PC-9 (cell line): Measurements from ENCODE around the gene CENPP. TPM values are rescaled to one million over a fixed set of nuclear protein-coding genes. Genes with fewer than 3 reads are reported as not detected.

Experiments used
- BruUV-seq: library from RNA; stranded (reverse); fragments of 400-500 nt; replicated peaks from 2 replicates; lab custom pipeline; 2021; lab: Mats Ljungman, UMichigan
- CTCF ChIA-PET: fragments of 300-600 bp; sonication (Branson Sonifier 250); formaldehyde crosslinking; loops from one replicate; lab custom pipeline; 2022; ENCODE audit warnings: antibody characterized with exemption; lab: Charles Lee
- POLR2A ChIA-PET: fragments of 300-600 bp; sonication (Branson Sonifier 250); formaldehyde crosslinking; loops from one replicate; lab custom pipeline; 2022; ENCODE audit warnings: antibody characterized with exemption; ENCODE audit not compliant: unreplicated experiment; lab: Charles Lee
- DNase-seq, 2 experiments: peaks; one replicate each; pipeline versions ENCODE4 v3.0.0 to v3.0.0-alpha.2; 2015 to 2022; ENCODE audit warnings: mixed read lengths in 1 of 2
- H2AFZ ChIP-seq: fragments of 200-600 bp; sonication (generic); 2 replicates; pipeline ENCODE4 v1.8.1; 2017; ENCODE audit warnings: antibody characterized with exemption
- H3F3A ChIP-seq: fragments of 200-600 bp; sonication (generic); 2 replicates; pipeline ENCODE4 v1.8.1; 2017; ENCODE audit warnings: antibody characterized with exemption, mild to moderate bottlenecking, low read depth; ENCODE audit not compliant: insufficient read depth
- H3K27ac ChIP-seq: fragments of 200-600 bp; sonication (generic); 2 replicates; pipeline ENCODE4 v1.6.1; 2016; ENCODE audit warnings: mixed run types
- H3K27me3 ChIP-seq: fragments of 200-600 bp; sonication (generic); 2 replicates; pipeline ENCODE4 v1.6.1; 2016; ENCODE audit warnings: low read depth, mixed run types; ENCODE audit not compliant: insufficient read depth
- H3K36me3 ChIP-seq: fragments of 200-600 bp; sonication (generic); 2 replicates; pipeline ENCODE4 v1.6.1; 2016; ENCODE audit warnings: low read depth, mixed run types
- H3K4me1 ChIP-seq: fragments of 200-600 bp; sonication (generic); replicated peaks from 2 replicates; pipeline ENCODE4 v1.6.1; 2016; ENCODE audit warnings: mixed run types; ENCODE audit not compliant: insufficient read depth
- H3K4me2 ChIP-seq: fragments of 200-600 bp; sonication (generic); 2 replicates; pipeline ENCODE4 v1.6.1; 2017; ENCODE audit warnings: mixed run types
- H3K4me3 ChIP-seq: fragments of 200-600 bp; sonication (generic); 2 replicates; pipeline ENCODE4 v1.6.1; 2016; ENCODE audit warnings: mixed run types
- H3K79me2 ChIP-seq: fragments of 200-600 bp; sonication (generic); 2 replicates; pipeline ENCODE4 v1.6.1; 2017; ENCODE audit warnings: low read depth, mixed run types
- H3K9me2 ChIP-seq: fragments of 200-600 bp; sonication (generic); 2 replicates; pipeline ENCODE4 v1.8.1; 2017; ENCODE audit warnings: mild to moderate bottlenecking; ENCODE audit not compliant: insufficient read depth
- H3K9me3 ChIP-seq: fragments of 200-600 bp; sonication (generic); 2 replicates; pipeline ENCODE4 v1.8.1; 2016; ENCODE audit warnings: low read depth; ENCODE audit not compliant: insufficient read depth
- H4K20me1 ChIP-seq: fragments of 200-600 bp; sonication (generic); 2 replicates; pipeline ENCODE4 v1.8.1; 2017; ENCODE audit not compliant: insufficient read depth
- EZH2 ChIP-seq: fragments of 200-600 bp; sonication (generic); IDR thresholded peaks from 2 replicates; pipeline ENCODE4 v1.8.0; 2017; ENCODE audit warnings: antibody characterized with exemption, low read depth
- intact Hi-C: fragments of 100-400 bp; cut with micrococcal nuclease; formaldehyde crosslinking; loops from one replicate; pipeline ENCODE4 v1.10.0; 2022; ENCODE audit not compliant: unreplicated experiment
- total RNA-seq: library from RNA; stranded (reverse); gene quantifications from 2 replicates; pipeline ENCODE4 v1.2.3, GENCODE V29; 2021
- TF ChIP-seq, protein P1 (sequence below): fragments of 200-600 bp; sonication (generic); conservative IDR thresholded peaks from 2 replicates; pipeline ENCODE4 v1.6.1; 2017; ENCODE audit warnings: mixed run types, antibody characterized with exemption, mild to moderate bottlenecking, moderate library complexity

Gene CENPP
- total RNA-seq, 1 experiment from 2014 or later = 10.0 TPM

DNA sequence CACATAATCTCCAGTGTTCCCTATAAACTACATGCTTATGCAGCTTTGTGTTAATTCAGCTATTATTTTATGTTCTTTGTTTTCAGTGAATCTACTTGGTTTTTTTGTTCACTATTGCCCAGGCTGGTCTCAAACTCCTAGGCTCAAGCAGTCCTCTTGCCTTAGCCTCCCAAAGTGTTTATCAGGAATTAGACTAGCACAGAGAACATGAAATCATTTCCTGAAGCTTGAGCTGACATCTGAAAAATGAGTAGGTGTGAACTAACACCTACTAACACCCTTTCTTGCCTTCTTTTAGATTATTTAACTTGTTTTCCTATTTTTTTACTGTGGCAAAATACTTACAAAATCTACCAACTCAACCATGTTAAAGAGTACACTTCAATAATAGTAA, 25.0 kb downstream of the CENPP start:
- Histone ChIP-seq H3K9me2 (no peaks in the 10 kb centered on the region), H3F3A (no peaks in the 10 kb centered on the region), H3K27me3 (no peaks in the 10 kb centered on the region), H3K27ac (no peak overlapping the region), H3K79me2 (no peaks in the 10 kb centered on the region), H3K4me2 (no peak overlapping the region), H4K20me1 (no peaks in the 10 kb centered on the region), H2AFZ (no peak overlapping the region), H3K36me3 (no peaks in the 10 kb centered on the region), H3K9me3 (no peaks in the 10 kb centered on the region), H3K4me1 (no peaks in the 10 kb centered on the region), H3K4me3 (no peak overlapping the region)
- TF ChIP-seq, protein P1, sequence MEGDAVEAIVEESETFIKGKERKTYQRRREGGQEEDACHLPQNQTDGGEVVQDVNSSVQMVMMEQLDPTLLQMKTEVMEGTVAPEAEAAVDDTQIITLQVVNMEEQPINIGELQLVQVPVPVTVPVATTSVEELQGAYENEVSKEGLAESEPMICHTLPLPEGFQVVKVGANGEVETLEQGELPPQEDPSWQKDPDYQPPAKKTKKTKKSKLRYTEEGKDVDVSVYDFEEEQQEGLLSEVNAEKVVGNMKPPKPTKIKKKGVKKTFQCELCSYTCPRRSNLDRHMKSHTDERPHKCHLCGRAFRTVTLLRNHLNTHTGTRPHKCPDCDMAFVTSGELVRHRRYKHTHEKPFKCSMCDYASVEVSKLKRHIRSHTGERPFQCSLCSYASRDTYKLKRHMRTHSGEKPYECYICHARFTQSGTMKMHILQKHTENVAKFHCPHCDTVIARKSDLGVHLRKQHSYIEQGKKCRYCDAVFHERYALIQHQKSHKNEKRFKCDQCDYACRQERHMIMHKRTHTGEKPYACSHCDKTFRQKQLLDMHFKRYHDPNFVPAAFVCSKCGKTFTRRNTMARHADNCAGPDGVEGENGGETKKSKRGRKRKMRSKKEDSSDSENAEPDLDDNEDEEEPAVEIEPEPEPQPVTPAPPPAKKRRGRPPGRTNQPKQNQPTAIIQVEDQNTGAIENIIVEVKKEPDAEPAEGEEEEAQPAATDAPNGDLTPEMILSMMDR = no peak
- no peak for TF ChIP-seq EZH2
- DNase-seq = no peak
- BruUV-seq = no TSS peak
- CTCF ChIA-PET = no interaction called here
- intact Hi-C loops = no loop called here
- POLR2A ChIA-PET = no interaction called here

- intact Hi-C loops = no loop called here
- ChIA-PET POLR2A (no interaction called here), CTCF (no interaction called here)
- no peaks in the 10 kb centered on the region for H3K4me1 ChIP-seq
- no peak overlapping the region for H3K27ac ChIP-seq
- no TSS peak for BruUV-seq
- H3K79me2 ChIP-seq = no peaks in the 10 kb centered on the region
- no peaks in the 10 kb centered on the region for H3K36me3 ChIP-seq
- TF ChIP-seq, protein P1 = no peak
- TF ChIP-seq EZH2 = no peak
- H3K27me3 ChIP-seq = no peaks in the 10 kb centered on the region
- H3K9me2 ChIP-seq = no peaks in the 10 kb centered on the region
- no peaks in the 10 kb centered on the region for H4K20me1 ChIP-seq
- H3K4me2 ChIP-seq = no peak overlapping the region
- no peak overlapping the region for H2AFZ ChIP-seq
- no peaks in the 10 kb centered on the region for H3K9me3 ChIP-seq
- DNase-seq = no peak
- H3K4me3 ChIP-seq = no peak overlapping the region
- H3F3A ChIP-seq = no peaks in the 10 kb centered on the region
Observed at GRCh38 chr9:92353051-92353450, 27.3 kb downstream of the CENPP start.

DNA sequence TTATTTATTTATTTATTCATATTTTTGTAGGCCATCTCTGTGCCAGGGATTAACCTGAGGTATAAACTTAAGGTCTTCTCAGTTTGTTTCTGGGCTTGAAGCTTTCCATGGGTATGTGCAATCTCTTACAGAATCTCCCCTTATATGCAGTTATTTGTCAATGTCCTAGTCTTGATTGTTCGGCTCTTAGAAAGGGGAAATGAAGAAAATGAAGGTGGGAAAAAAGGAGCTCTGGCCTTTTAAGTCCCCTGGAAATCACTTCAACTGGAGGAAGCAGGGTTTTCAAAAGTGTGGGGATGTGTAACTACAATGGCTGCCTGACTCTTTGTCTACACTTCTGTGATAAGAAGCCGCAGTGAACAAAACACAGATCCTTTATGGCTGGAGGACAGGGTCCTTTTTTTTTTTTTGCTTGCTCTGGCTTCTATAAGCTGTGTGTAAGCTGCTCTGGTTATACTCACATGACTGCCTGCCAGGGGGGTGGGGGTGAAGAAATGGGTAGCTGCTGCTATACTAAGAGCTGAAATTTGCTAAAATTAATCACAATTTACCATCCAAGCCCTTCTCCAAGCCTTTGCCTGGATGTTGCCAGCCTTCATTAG, 33.7 kb downstream of the CENPP start:
- intact Hi-C loops = no loop called here

More for the DNA sequence above, 33.7 kb downstream of the CENPP start:
- BruUV-seq = no TSS peak
- ChIA-PET POLR2A (no interaction called here), CTCF (interaction anchor here (0.6 kb wide), 1 partner anchor 414 kb away, joined by 16 read pairs; no protein-coding TSS in a partner anchor)
- H3F3A ChIP-seq = no peaks in the 10 kb centered on the region
- TF ChIP-seq EZH2 = no peak
- TF ChIP-seq, protein P1 = no peak
- no peaks in the 10 kb centered on the region for H3K9me3 ChIP-seq
- no peak overlapping the region for H3K4me2 ChIP-seq
- H3K27ac ChIP-seq = no peak overlapping the region
- H3K36me3 ChIP-seq = no peaks in the 10 kb centered on the region
- no peaks in the 10 kb centered on the region for H4K20me1 ChIP-seq
- DNase-seq = no peak
- no peaks in the 10 kb centered on the region for H3K4me1 ChIP-seq
- H2AFZ ChIP-seq = no peak overlapping the region
- H3K79me2 ChIP-seq = no peaks in the 10 kb centered on the region
- no peaks in the 10 kb centered on the region for H3K27me3 ChIP-seq
- H3K4me3 ChIP-seq = no peak overlapping the region
- H3K9me2 ChIP-seq = no peaks in the 10 kb centered on the region
